Tibial nerve (tissue), 4 donors: ENCODE data around the gene GNAQ.

Source experiments
- EP300 ChIP-seq, 2 donors: sonication (generic); formaldehyde crosslinking; IDR thresholded peaks; one replicate each; pipeline ENCODE4 v1.6.1; 2017; ENCODE audit warnings: antibody characterized with exemption in 2 of 2, mild to moderate bottlenecking in 1 of 2
- POLR2A ChIP-seq, 2 donors: fragments of 450-650 bp; IDR thresholded peaks; one replicate each; pipeline ENCODE4 v1.6.1; 2017; ENCODE audit warnings: antibody characterized with exemption in 2 of 2, mild to moderate bottlenecking in 2 of 2, moderate library complexity in 2 of 2
- TF ChIP-seq, protein P1 (sequence below), 5 experiments: fragments of 200-600 bp in 3 of 5; fragments of 450-650 bp in 2 of 5; sonication (generic) in 3 of 5; IDR thresholded peaks; one replicate each; pipeline ENCODE4 v1.5.1; 2016 to 2019; ENCODE audit warnings: antibody characterized with exemption in 5 of 5, mild to moderate bottlenecking in 3 of 5, moderate library complexity in 2 of 5

DNA sequence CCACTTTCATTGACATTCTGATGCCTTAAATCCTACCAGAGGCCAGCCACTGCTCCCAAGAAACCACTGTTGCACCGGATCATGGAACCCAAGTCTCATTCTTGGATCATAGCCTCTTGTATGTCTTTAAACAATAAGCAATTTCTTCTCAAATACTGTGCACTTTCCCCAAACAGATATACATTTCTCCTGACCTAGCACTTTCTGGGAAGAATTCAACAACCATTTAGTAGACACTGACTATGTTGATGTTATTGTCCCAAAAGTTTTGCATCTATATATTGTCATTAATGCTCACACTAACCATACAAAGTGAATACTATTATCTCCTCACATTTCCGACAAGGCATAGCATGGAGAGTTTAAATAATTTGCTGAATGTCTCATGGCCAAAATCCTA, 123.3 kb downstream of the GNAQ start:
- TF ChIP-seq, protein P1, sequence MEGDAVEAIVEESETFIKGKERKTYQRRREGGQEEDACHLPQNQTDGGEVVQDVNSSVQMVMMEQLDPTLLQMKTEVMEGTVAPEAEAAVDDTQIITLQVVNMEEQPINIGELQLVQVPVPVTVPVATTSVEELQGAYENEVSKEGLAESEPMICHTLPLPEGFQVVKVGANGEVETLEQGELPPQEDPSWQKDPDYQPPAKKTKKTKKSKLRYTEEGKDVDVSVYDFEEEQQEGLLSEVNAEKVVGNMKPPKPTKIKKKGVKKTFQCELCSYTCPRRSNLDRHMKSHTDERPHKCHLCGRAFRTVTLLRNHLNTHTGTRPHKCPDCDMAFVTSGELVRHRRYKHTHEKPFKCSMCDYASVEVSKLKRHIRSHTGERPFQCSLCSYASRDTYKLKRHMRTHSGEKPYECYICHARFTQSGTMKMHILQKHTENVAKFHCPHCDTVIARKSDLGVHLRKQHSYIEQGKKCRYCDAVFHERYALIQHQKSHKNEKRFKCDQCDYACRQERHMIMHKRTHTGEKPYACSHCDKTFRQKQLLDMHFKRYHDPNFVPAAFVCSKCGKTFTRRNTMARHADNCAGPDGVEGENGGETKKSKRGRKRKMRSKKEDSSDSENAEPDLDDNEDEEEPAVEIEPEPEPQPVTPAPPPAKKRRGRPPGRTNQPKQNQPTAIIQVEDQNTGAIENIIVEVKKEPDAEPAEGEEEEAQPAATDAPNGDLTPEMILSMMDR (IDR thresholded peaks at IDR 0.05), result no peak
- TF ChIP-seq POLR2A (IDR thresholded peaks at IDR 0.05) (no peak), EP300 (IDR thresholded peaks at IDR 0.05) (no peak)
